ENCODE results near the gene CLSTN1. TPM values are rescaled to one million over a fixed set of nuclear protein-coding genes. Genes with fewer than 3 reads are reported as not detected.

The CLSTN1 gene
- total and polyA plus RNA-seq, 5 donors, result 51.4 to 72.1 (median 69.4) TPM

GRCh38 chr1:9842781-9843575 lies 19.2 kb upstream of the CLSTN1 start:
- H3K9me3 ChIP-seq (ENCODE audit: control insufficient read depth, low read length), result no peaks in the 10 kb centered on the region
- peak in 2 of 3 donors; percentile 69 to 74 for DNase-seq
- ATAC-seq, result peak; percentile 32 to 38
- H3K27ac ChIP-seq (ENCODE audit: low read length), result no peak overlapping the region
- intact Hi-C loops (cut with DNase I), result no loop called here
- H3K4me3 ChIP-seq (ENCODE audit: low read length), result no peak overlapping the region
- no peaks in the 10 kb centered on the region for H3K27me3 ChIP-seq (ENCODE audit: control insufficient read depth, insufficient read depth)
- 48% methylated on average over 20 of the region's 20 CpGs for WGBS
- H3K4me1 ChIP-seq (ENCODE audit: control insufficient read depth, insufficient read depth, low read length), result peaks cover 7% of the 10 kb centered on the region

DNA sequence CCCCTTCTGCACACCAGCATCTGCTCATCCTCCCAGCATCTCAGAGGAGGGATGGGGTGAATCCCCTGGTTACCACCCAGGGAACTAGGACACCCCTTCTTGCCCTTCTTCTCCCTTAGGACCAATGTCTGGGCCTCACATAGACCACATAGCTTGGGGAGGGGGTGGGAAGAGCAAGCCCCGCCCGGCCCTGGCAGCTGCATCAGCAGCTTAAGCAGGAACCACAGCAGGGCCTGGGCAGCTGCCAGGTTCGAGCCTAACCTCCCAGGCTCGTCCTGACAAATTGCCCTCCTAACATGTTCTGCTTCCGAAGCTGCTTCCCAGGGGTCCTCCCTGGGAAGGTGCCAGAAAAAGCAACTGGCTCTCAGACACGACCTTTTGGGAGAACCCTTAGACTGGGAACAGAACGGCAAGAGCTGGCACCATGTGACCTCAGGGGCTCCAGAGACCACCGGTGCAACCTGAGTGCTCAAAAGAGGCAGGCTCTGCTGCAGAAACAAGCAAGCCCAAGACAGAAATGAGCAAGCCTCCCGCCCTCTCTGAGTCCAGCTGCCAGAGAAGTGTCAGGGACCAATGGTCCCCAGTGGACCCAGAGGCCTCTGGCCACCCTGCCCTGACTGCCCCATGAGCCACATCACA lies 18.4 kb upstream of the CLSTN1 start:
- H3K27me3 ChIP-seq (ENCODE audit: control insufficient read depth, insufficient read depth), result no peaks in the 10 kb centered on the region
- H3K9me3 ChIP-seq (ENCODE audit: control insufficient read depth, low read length), result no peaks in the 10 kb centered on the region
- WGBS, result 43% methylated on average over 9 of the region's 9 CpGs
- H3K4me1 ChIP-seq (ENCODE audit: control insufficient read depth, insufficient read depth, low read length), result peaks cover 7% of the 10 kb centered on the region
- H3K4me3 ChIP-seq (ENCODE audit: low read length), result no peak overlapping the region
- DNase-seq (peak in 1 of 3 donors; percentile 69), ATAC-seq (no peak)
- no peak overlapping the region for H3K27ac ChIP-seq (ENCODE audit: low read length)
- intact Hi-C loops (cut with DNase I), result no loop called here

DNA sequence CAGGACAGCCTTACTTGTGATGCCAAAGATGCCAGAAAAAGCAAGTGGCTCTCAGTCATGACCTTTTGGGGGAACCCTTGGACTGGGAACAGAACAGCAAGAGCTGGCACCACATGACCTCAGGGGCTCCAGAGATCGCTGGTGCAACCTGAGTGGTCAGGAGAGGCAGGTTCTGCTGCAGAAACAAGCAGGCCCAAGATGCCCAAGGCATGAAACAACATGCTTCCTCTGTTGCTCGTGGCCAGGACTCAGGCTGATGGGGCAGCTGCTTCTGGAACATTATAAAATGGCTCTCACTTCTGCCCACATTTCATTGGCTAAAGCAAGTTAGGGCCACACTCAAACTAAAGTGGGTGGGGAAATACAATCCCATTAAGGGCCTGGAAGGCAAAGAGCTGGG lies 17.7 kb upstream of the CLSTN1 start:
- Histone ChIP-seq H3K27ac (ENCODE audit: low read length) (no peak overlapping the region), H3K4me1 (ENCODE audit: control insufficient read depth, insufficient read depth, low read length) (peaks cover 7% of the 10 kb centered on the region), H3K27me3 (ENCODE audit: control insufficient read depth, insufficient read depth) (no peaks in the 10 kb centered on the region), H3K4me3 (ENCODE audit: low read length) (no peak overlapping the region), H3K9me3 (ENCODE audit: control insufficient read depth, low read length) (no peaks in the 10 kb centered on the region)
- intact Hi-C loops (cut with DNase I), result no loop called here
- no peak for DNase-seq
- 87% methylated on average over 2 of the region's 2 CpGs for WGBS
- ATAC-seq, result no peak

DNA sequence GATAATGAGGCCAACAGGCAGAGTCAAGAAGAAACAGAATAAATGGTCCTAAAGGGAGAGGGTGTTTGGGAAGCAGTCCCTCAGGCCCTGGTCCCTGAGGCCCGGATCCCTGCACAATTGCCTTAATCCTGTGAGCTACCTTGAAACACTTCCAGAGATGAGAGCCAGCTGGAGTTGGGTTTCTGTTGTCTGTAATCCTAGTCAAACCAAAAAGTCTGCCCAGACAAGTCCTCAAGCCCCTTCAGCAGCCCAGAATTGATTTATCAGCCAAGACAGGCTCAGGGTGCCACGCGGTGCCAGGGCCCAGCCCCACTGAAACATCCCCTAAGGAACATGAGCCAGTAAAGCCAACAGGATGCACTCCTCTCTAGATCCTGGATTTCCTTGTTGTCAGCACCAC lies 16.4 kb upstream of the CLSTN1 start:
- WGBS, result 78% methylated on average over 3 of the region's 3 CpGs
- Histone ChIP-seq H3K4me1 (ENCODE audit: control insufficient read depth, insufficient read depth, low read length) (peaks cover 7% of the 10 kb centered on the region), H3K27ac (ENCODE audit: low read length) (no peak overlapping the region), H3K9me3 (ENCODE audit: control insufficient read depth, low read length) (no peaks in the 10 kb centered on the region), H3K4me3 (ENCODE audit: low read length) (no peak overlapping the region), H3K27me3 (ENCODE audit: control insufficient read depth, insufficient read depth) (no peaks in the 10 kb centered on the region)
- intact Hi-C loops (cut with DNase I), result no loop called here
- ATAC-seq, result no peak
- no peak for DNase-seq

- no peak overlapping the region for H3K4me3 ChIP-seq (ENCODE audit: low read length)
- intact Hi-C loops (cut with DNase I), result no loop called here
- WGBS, result 88% methylated on average over 10 of the region's 10 CpGs
These were observed 15.2 kb upstream of the CLSTN1 start for GRCh38 chr1:9838946-9839345.

GRCh38 chr1:9836632-9836960 lies 12.8 kb upstream of the CLSTN1 start:
- Histone ChIP-seq H3K27ac (ENCODE audit: low read length) (no peak overlapping the region), H3K4me3 (ENCODE audit: low read length) (no peak overlapping the region), H3K4me1 (ENCODE audit: control insufficient read depth, insufficient read depth, low read length) (no peaks in the 10 kb centered on the region), H3K9me3 (ENCODE audit: control insufficient read depth, low read length) (no peaks in the 10 kb centered on the region), H3K27me3 (ENCODE audit: control insufficient read depth, insufficient read depth) (no peaks in the 10 kb centered on the region)
- no peak for DNase-seq
- no peak for ATAC-seq
- 84% methylated on average over 5 of the region's 5 CpGs for whole genome bisulfite sequencing
- intact Hi-C loops (cut with DNase I), result no loop called here

More at GRCh38 chr1:9838946-9839345, 15.2 kb upstream of the CLSTN1 start:
- H3K27ac ChIP-seq (ENCODE audit: low read length), result no peak overlapping the region
- H3K4me1 ChIP-seq (ENCODE audit: control insufficient read depth, insufficient read depth, low read length), result peaks cover 7% of the 10 kb centered on the region
- H3K9me3 ChIP-seq (ENCODE audit: control insufficient read depth, low read length), result no peaks in the 10 kb centered on the region
- no peak for DNase-seq
- H3K27me3 ChIP-seq (ENCODE audit: control insufficient read depth, insufficient read depth), result no peaks in the 10 kb centered on the region
- no peak for ATAC-seq

DNA sequence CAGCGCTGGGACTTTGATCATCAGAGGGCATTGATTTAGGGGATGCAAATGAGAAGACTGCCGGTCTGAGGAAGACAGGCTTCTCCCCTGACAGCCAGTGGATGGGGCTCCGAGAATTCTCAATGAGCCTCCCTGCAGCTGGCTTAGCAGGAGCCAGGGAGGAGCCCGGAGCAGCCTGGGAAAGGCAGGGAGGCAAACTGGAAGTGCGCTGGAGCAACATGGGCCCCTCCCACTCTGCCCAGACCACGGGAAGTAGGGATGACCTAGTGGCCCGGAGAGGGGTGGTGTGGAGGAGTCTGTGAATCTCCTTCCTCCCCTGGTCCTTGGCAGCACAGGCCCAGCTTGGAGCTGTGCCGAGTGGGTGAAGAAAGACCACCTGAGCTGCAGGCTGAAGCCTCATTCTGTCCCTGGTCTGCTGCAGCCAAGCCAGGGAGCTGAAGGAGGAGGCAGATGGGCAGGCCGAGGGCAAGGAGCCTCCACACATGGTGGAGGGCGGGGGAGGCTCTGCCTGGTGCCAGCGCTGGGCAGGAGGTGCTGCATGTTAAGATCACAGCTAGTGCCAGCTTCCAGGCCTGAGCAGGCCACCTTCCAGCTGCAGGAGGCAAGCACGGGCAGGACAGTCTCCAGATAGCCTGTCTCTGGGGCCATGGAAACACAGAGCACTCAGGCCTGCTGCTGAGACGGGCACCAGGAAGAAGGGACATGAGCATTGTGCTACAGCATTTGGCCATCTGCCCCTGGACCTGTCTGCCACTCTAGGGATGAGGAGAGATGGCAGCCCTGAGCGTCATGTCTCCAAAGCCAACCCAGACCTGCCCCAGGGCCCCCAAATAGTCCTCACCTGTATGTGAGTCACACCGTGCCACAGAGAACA lies 12.2 kb upstream of the CLSTN1 start:
- no peak overlapping the region for H3K4me3 ChIP-seq (ENCODE audit: low read length)
- intact Hi-C loops (cut with DNase I), result no loop called here
- 46% methylated on average over 15 of the region's 15 CpGs for WGBS
- no peak overlapping the region for H3K27ac ChIP-seq (ENCODE audit: low read length)
- peak; percentile 58 to 73 (median 73) for DNase-seq
- ATAC-seq, result peak; percentile 83 to 87
- H3K9me3 ChIP-seq (ENCODE audit: control insufficient read depth, low read length), result no peaks in the 10 kb centered on the region
- no peaks in the 10 kb centered on the region for H3K27me3 ChIP-seq (ENCODE audit: control insufficient read depth, insufficient read depth)
- no peaks in the 10 kb centered on the region for H3K4me1 ChIP-seq (ENCODE audit: control insufficient read depth, insufficient read depth, low read length)

DNA sequence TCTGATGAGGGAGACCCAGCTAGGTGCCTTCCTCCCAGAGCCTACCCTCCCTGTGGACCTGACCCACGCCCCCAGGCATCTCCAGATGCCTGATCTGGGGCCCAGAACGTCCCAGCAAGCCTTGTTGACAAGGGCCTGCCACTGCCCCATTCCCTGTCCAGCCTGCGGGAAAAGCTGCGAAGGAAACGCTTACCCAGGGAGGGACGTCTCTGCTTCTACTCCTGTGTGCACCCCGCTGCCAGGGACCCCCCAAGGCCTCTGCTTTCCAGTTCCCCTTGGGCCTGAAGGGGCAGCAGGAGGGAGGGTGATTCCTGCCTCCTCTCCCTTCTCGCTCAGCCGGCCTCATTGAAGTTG lies 11.6 kb upstream of the CLSTN1 start:
- no peaks in the 10 kb centered on the region for H3K27me3 ChIP-seq (ENCODE audit: control insufficient read depth, insufficient read depth)
- 52% methylated on average over 9 of the region's 9 CpGs for WGBS
- H3K4me3 ChIP-seq (ENCODE audit: low read length), result no peak overlapping the region
- H3K27ac ChIP-seq (ENCODE audit: low read length), result no peak overlapping the region
- DNase-seq, result no peak
- H3K4me1 ChIP-seq (ENCODE audit: control insufficient read depth, insufficient read depth, low read length), result no peaks in the 10 kb centered on the region
- intact Hi-C loops (cut with DNase I), result no loop called here
- ATAC-seq, result no peak
- H3K9me3 ChIP-seq (ENCODE audit: control insufficient read depth, low read length), result no peaks in the 10 kb centered on the region

- DNase-seq (no peak), ATAC-seq (no peak)
- intact Hi-C loops (cut with DNase I), result no loop called here
- Histone ChIP-seq H3K27me3 (ENCODE audit: control insufficient read depth, insufficient read depth) (no peaks in the 10 kb centered on the region), H3K4me3 (ENCODE audit: low read length) (no peak overlapping the region), H3K27ac (ENCODE audit: low read length) (no peak overlapping the region), H3K4me1 (ENCODE audit: control insufficient read depth, insufficient read depth, low read length) (no peaks in the 10 kb centered on the region), H3K9me3 (ENCODE audit: control insufficient read depth, low read length) (no peaks in the 10 kb centered on the region)
- WGBS, result 80% methylated on average over 3 of the region's 3 CpGs
These were observed 9.9 kb upstream of the CLSTN1 start for GRCh38 chr1:9833632-9834031.

DNA sequence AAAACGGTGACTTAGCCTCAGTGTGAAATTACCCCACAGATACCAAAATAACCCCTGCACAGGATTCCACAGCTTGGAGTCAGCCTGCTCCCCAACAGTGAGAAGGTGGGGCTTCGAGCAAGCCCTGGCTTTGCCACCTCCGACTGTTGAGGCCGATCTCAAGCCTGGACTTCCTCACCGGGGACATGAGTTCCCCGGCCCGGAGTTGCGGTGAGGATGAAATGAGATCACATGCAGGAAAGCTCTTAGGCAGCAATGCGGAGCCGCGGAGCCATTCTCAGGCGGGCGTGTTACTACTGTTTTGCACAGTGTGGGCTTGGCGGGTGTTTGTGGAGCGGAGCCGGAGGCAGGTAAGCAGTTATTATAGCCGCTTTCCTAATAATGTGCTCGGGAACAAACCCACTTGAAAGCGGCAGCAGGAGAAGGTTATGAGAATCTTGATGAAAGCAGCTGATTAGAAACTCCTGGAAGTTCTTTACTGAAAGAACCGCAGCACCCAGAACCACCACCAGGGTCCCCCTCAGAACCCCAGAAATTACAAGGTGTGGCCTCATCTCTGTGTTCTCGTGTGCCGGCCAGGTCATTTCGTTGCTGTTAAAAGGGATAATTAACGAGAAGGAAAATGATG lies 3.9 kb upstream of the CLSTN1 start:
- Histone ChIP-seq H3K9me3 (ENCODE audit: control insufficient read depth, low read length) (no peaks in the 10 kb centered on the region), H3K27me3 (ENCODE audit: control insufficient read depth, insufficient read depth) (no peaks in the 10 kb centered on the region), H3K4me1 (ENCODE audit: control insufficient read depth, insufficient read depth, low read length) (peaks cover 8% of the 10 kb centered on the region), H3K27ac (ENCODE audit: low read length) (no peak overlapping the region), H3K4me3 (ENCODE audit: low read length) (no peak overlapping the region)
- ATAC-seq (no peak), DNase-seq (no peak)
- WGBS, result 77% methylated on average over 24 of the region's 24 CpGs
- intact Hi-C loops (cut with DNase I), result no loop called here

DNA sequence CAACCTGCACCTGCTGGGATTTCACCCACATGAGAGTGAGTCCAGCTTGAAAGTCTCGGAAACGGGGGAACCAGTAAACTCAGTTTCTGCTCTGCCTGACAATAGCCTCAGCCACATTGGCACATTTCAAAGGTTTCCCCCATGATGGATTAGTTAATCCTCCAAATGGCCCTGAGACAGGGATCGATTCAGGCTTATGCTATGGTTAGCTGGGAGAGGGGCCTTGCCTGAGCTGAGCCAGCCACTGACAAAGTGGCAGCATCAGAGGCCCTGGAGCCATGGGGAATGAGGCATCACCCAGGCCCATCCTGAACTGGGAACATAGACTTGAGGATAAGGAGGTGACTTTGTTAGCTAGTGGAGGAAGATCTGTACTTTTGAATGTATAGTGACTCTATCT lies 2.9 kb upstream of the CLSTN1 start:
- no peak for ATAC-seq
- intact Hi-C loops (cut with DNase I), result no loop called here

More for the DNA sequence above, 2.9 kb upstream of the CLSTN1 start:
- 85% methylated on average over 3 of the region's 3 CpGs for WGBS
- Histone ChIP-seq H3K27ac (ENCODE audit: low read length) (no peak overlapping the region), H3K4me3 (ENCODE audit: low read length) (no peak overlapping the region), H3K4me1 (ENCODE audit: control insufficient read depth, insufficient read depth, low read length) (peaks cover 8% of the 10 kb centered on the region), H3K9me3 (ENCODE audit: control insufficient read depth, low read length) (no peaks in the 10 kb centered on the region), H3K27me3 (ENCODE audit: control insufficient read depth, insufficient read depth) (no peaks in the 10 kb centered on the region)
- DNase-seq, result no peak

Measured in right cardiac atrium (tissue), 5 donors.